Sigmoid colon (tissue), 7 donors: ENCODE data around the gene ASAP2. TPM values are rescaled to one million over a fixed set of nuclear protein-coding genes. Genes with fewer than 3 reads are reported as not detected.

ENCODE experiments used
- DNase-seq: peaks from one replicate; pipeline ENCODE4 v3.0.0-alpha.2; 2019
- H3K27ac ChIP-seq, 4 donors: fragments of 200-600 bp; sonication (generic); one replicate each; pipeline ENCODE4 v1.5.1; 2016 to 2019; ENCODE audit warnings: mild to moderate bottlenecking in 1 of 4
- H3K27me3 ChIP-seq, 3 donors: fragments of 200-600 bp; sonication (generic); one replicate each; pipeline ENCODE4 v1.5.1; 2019; ENCODE audit warnings: mild to moderate bottlenecking in 1 of 3
- H3K36me3 ChIP-seq, 4 donors: fragments of 200-600 bp; sonication (generic); one replicate each; pipeline ENCODE4 v1.5.1; 2016 to 2019
- H3K4me1 ChIP-seq, 4 donors: fragments of 200-600 bp; sonication (generic); one replicate each; pipeline ENCODE4 v1.5.1; 2017 to 2019
- H3K4me3 ChIP-seq, 4 donors: fragments of 200-600 bp; sonication (generic); one replicate each; pipeline ENCODE4 v1.5.1; 2017 to 2019; ENCODE audit warnings: mild to moderate bottlenecking in 2 of 4, moderate library complexity in 1 of 4
- H3K9me3 ChIP-seq, 4 donors: fragments of 200-600 bp in 3 of 4; sonication (generic) in 3 of 4; one replicate each; pipeline versions ENCODE4 v1.5.1 to v1.6.1; 2013 to 2019
- CTCF ChIP-seq, 4 experiments: fragments of 450-650 bp in 3 of 4; fragments of 200-600 bp in 1 of 4; IDR thresholded peaks; one replicate each; pipeline ENCODE4 v1.5.1; 2016 to 2019; ENCODE audit warnings: antibody characterized with exemption in 4 of 4, mild to moderate bottlenecking in 3 of 4, moderate library complexity in 2 of 4
- EP300 ChIP-seq, 4 donors: sonication (generic); formaldehyde crosslinking; IDR thresholded peaks; one replicate each; pipeline ENCODE4 v1.6.1; 2017; ENCODE audit warnings: antibody characterized with exemption in 4 of 4
- POLR2A ChIP-seq, 2 donors: fragments of 450-650 bp; IDR thresholded peaks; one replicate each; pipeline ENCODE4 v1.6.1; 2016; ENCODE audit warnings: antibody characterized with exemption in 2 of 2, mild to moderate bottlenecking in 2 of 2, moderate library complexity in 2 of 2
- POLR2AphosphoS5 ChIP-seq, 4 donors: sonication (generic); formaldehyde crosslinking; IDR thresholded peaks; one replicate each; pipeline ENCODE4 v1.6.1; 2017; ENCODE audit warnings: antibody characterized with exemption in 4 of 4
- WGBS, 2 donors: extraction: QIAGEN DNeasy Blood & Tissue Kit; methylation state at CpG; one replicate each; pipeline ENCODE4 v1.1.7; 2013; 5-methylcytosine and 5-hydroxymethylcytosine counted together
- intact Hi-C: fragments of 100-400 bp; cut with DNase I; formaldehyde crosslinking; loops from one replicate; pipeline ENCODE4 v1.15.1; 2023
- polyA plus RNA-seq, 3 donors: library from polyadenylated mRNA; stranded (reverse); fragments of 200-250 nt; gene quantifications; one replicate each; pipeline ENCODE4 v1.2.3, GENCODE V29; 2013
- total RNA-seq, 4 donors: library from RNA; depleted of rRNA; stranded (reverse); fragments of >200 nt; gene quantifications; one replicate each; pipeline ENCODE4 v1.1.0, GENCODE V29; 2016
- donor health status: healthy with polysubstance abuse.
- donor health status: Bipolar disorder and iron deficiency.
- donor health status: healthy.

ASAP2 gene
- total and polyA plus RNA-seq, 7 donors = 15.1 to 56.5 (median 25.8) TPM

GRCh38 chr2:9398881-9399780 is 192.5 kb downstream of the ASAP2 start:
- H3K4me3 ChIP-seq = no peak overlapping the region
- no peaks in the 10 kb centered on the region for H3K9me3 ChIP-seq
- intact Hi-C loops = no loop called here
- DNase-seq = peak; percentile 92
- peak overlapping the region; percentile 67 to 73 (median 68) for H3K27ac ChIP-seq
- H3K4me1 ChIP-seq = peaks cover 0 to 26% (median 16%) of the 10 kb centered on the region in 4 donors
- H3K36me3 ChIP-seq = peaks cover 0 to 56% (median 9%) of the 10 kb centered on the region in 4 donors
- 81 to 88% methylated on average over 20 of the region's 20 CpGs for WGBS, 2 donors
- TF ChIP-seq POLR2A (IDR thresholded peaks at IDR 0.05) (no peak), POLR2AphosphoS5 (IDR thresholded peaks at IDR 0.05) (peak in 3 of 4 donors; percentile 33 to 75 (median 50)), EP300 (IDR thresholded peaks at IDR 0.05) (no peak), CTCF (IDR thresholded peaks at IDR 0.05) (no peak)
- H3K27me3 ChIP-seq = no peaks in the 10 kb centered on the region

GRCh38 chr2:9400268-9401058 is 193.9 kb downstream of the ASAP2 start:
- Histone ChIP-seq H3K9me3 (no peaks in the 10 kb centered on the region), H3K27ac (peak overlapping the region in 2 of 4 donors; percentile 12 to 67), H3K36me3 (peaks cover 0 to 44% (median 6%) of the 10 kb centered on the region in 4 donors), H3K4me1 (peaks cover 0 to 39% (median 26%) of the 10 kb centered on the region in 4 donors), H3K4me3 (no peak overlapping the region), H3K27me3 (no peaks in the 10 kb centered on the region)
- TF ChIP-seq POLR2AphosphoS5 (IDR thresholded peaks at IDR 0.05) = no peak
- no peak for TF ChIP-seq EP300 (IDR thresholded peaks at IDR 0.05)
- no peak for TF ChIP-seq CTCF (IDR thresholded peaks at IDR 0.05)
- no peak for TF ChIP-seq POLR2A (IDR thresholded peaks at IDR 0.05)
- peak; percentile 64 for DNase-seq
- intact Hi-C loops = no loop called here
- WGBS, 2 donors = 67 to 79% methylated on average over 12 of the region's 12 CpGs

GRCh38 chr2:9401059-9401547 is 194.5 kb downstream of the ASAP2 start:
- intact Hi-C loops = no loop called here
- Histone ChIP-seq H3K36me3 (peaks cover 0 to 42% (median 6%) of the 10 kb centered on the region in 4 donors), H3K9me3 (no peaks in the 10 kb centered on the region), H3K4me1 (peaks cover 0 to 40% (median 26%) of the 10 kb centered on the region in 4 donors), H3K27ac (peak overlapping the region in 1 of 4 donors; percentile 12), H3K27me3 (no peaks in the 10 kb centered on the region), H3K4me3 (no peak overlapping the region)
- WGBS, 2 donors = 94 to 95% methylated on average over 12 of the region's 12 CpGs
- peak; percentile 56 for DNase-seq
- no peak for TF ChIP-seq POLR2A (IDR thresholded peaks at IDR 0.05)
- TF ChIP-seq EP300 (IDR thresholded peaks at IDR 0.05) = no peak
- no peak for TF ChIP-seq POLR2AphosphoS5 (IDR thresholded peaks at IDR 0.05)
- no peak for TF ChIP-seq CTCF (IDR thresholded peaks at IDR 0.05)

GRCh38 chr2:9401646-9402371 is 195.2 kb downstream of the ASAP2 start:
- Histone ChIP-seq H3K27ac (peak overlapping the region in 2 of 4 donors; percentile 1 to 11), H3K27me3 (no peaks in the 10 kb centered on the region), H3K4me1 (peaks cover 0 to 43% (median 30%) of the 10 kb centered on the region in 4 donors), H3K36me3 (peaks cover 0 to 35% (median 6%) of the 10 kb centered on the region in 4 donors), H3K9me3 (no peaks in the 10 kb centered on the region), H3K4me3 (no peak overlapping the region)
- WGBS, 2 donors = 92 to 94% methylated on average over 19 of the region's 19 CpGs
- DNase-seq = peak; percentile 52
- TF ChIP-seq CTCF (IDR thresholded peaks at IDR 0.05) = no peak
- intact Hi-C loops = no loop called here
